Measurements from ENCODE around the gene MYO5B.
"Not testable (repeated sequence)": the region's sequence is repeated elsewhere in the genome, so short reads cannot be mapped to it uniquely, and the experiment has no call there.

Gene MYO5B

DNA sequence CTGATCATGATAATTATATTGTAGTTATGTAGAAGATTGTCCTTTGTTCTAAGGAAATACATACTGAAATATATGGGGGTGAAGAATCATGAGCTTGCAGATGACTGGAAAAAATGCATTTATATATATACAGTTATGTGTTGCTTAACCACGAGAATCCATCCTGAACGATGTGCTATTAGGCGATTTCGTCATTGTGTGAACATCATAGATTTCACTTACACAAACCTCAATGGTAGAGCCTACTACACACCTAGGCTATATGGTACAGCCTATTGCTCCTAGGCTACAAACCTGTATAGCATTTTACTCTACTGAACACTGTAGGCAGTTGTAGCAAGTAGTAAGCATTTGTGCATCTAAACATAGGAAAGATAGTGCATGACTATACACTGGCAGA lies 379.0 kb downstream of the MYO5B start:
- Histone ChIP-seq H3K27ac (ENCODE audit: low read length) (no peak overlapping the region), H3K36me3 (ENCODE audit: control insufficient read depth in 1 of 2, insufficient read depth in 2 of 2, low read length in 2 of 2) (peaks cover 0 to 10% of the 10 kb centered on the region in 2 donors), H3K27me3 (ENCODE audit: low read depth, low read length) (no peaks in the 10 kb centered on the region), H3K4me3 (ENCODE audit: low read depth in 1 of 2, low read length in 2 of 2) (no peak overlapping the region), H3K4me1 (ENCODE audit: control insufficient read depth in 1 of 2, insufficient read depth in 2 of 2, low read length in 2 of 2) (peaks cover 8 to 15% of the 10 kb centered on the region in 2 donors), H3K9me3 (ENCODE audit: control insufficient read depth in 1 of 2, low read length in 2 of 2) (no peaks in the 10 kb centered on the region)

DNA sequence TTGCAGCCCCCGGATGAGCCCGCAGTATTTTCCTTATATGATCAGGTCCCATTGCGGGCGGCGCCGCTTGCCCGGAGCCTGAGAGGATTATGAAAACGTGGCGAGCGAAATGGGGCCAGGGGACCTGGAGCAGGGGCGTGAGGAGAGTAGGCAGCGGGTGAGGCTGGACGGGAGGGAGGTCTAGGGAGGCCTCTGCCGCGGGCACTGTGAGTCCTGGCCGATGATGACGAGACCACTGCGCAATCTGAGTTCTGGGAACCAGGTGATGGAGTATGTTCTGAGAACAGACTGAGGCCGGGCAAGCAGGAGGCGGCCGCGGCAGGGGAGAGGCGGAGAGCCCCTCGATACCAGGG lies 380.8 kb downstream of the MYO5B start:
- peaks cover 0 to 10% of the 10 kb centered on the region in 2 donors for H3K36me3 ChIP-seq (ENCODE audit: control insufficient read depth in 1 of 2, insufficient read depth in 2 of 2, low read length in 2 of 2)
- H3K27ac ChIP-seq (ENCODE audit: low read length) = peak overlapping the region; percentile 98
- H3K4me3 ChIP-seq (ENCODE audit: low read depth in 1 of 2, low read length in 2 of 2) = peak overlapping the region; percentile 87 to 88
- H3K27me3 ChIP-seq (ENCODE audit: low read depth, low read length) = no peaks in the 10 kb centered on the region
- H3K4me1 ChIP-seq (ENCODE audit: control insufficient read depth in 1 of 2, insufficient read depth in 2 of 2, low read length in 2 of 2) = peaks cover 8 to 16% of the 10 kb centered on the region in 2 donors
- H3K9me3 ChIP-seq (ENCODE audit: control insufficient read depth in 1 of 2, low read length in 2 of 2) = no peaks in the 10 kb centered on the region

- Histone ChIP-seq H3K36me3 (ENCODE audit: control insufficient read depth in 1 of 2, insufficient read depth in 2 of 2, low read length in 2 of 2) (peaks cover 0 to 10% of the 10 kb centered on the region in 2 donors), H3K9me3 (ENCODE audit: control insufficient read depth in 1 of 2, low read length in 2 of 2) (no peaks in the 10 kb centered on the region), H3K4me3 (ENCODE audit: low read depth in 1 of 2, low read length in 2 of 2) (peak within 1 kb of the TSS; percentile 87 to 88), H3K4me1 (ENCODE audit: control insufficient read depth in 1 of 2, insufficient read depth in 2 of 2, low read length in 2 of 2) (peaks cover 8 to 16% of the 10 kb centered on the region in 2 donors), H3K27ac (ENCODE audit: low read length) (peak within 1 kb of the TSS; percentile 98), H3K27me3 (ENCODE audit: low read depth, low read length) (no peaks in the 10 kb centered on the region)
These were observed 381.4 kb downstream of the MYO5B start, which contains the start of gene ACAA2 for GRCh38 chr18:49813319-49814146. ACAA2 (minus strand) TSS chr18:49813533; CDS start chr18:49813484, 49 bp downstream.

GRCh38 chr18:49813069-49813318 lies 382.0 kb downstream of the MYO5B start:
- Histone ChIP-seq H3K27ac (ENCODE audit: low read length) (peak overlapping the region; percentile 98), H3K4me1 (ENCODE audit: control insufficient read depth in 1 of 2, insufficient read depth in 2 of 2, low read length in 2 of 2) (peaks cover 8 to 16% of the 10 kb centered on the region in 2 donors), H3K36me3 (ENCODE audit: control insufficient read depth in 1 of 2, insufficient read depth in 2 of 2, low read length in 2 of 2) (peaks cover 0 to 10% of the 10 kb centered on the region in 2 donors), H3K4me3 (ENCODE audit: low read depth in 1 of 2, low read length in 2 of 2) (peak overlapping the region; percentile 87 to 88), H3K9me3 (ENCODE audit: control insufficient read depth in 1 of 2, low read length in 2 of 2) (no peaks in the 10 kb centered on the region), H3K27me3 (ENCODE audit: low read depth, low read length) (no peaks in the 10 kb centered on the region)

GRCh38 chr18:49812286-49813068 lies 382.5 kb downstream of the MYO5B start:
- Histone ChIP-seq H3K4me3 (ENCODE audit: low read depth in 1 of 2, low read length in 2 of 2) (peak overlapping the region; percentile 87 to 88), H3K36me3 (ENCODE audit: control insufficient read depth in 1 of 2, insufficient read depth in 2 of 2, low read length in 2 of 2) (peaks cover 0 to 10% of the 10 kb centered on the region in 2 donors), H3K27me3 (ENCODE audit: low read depth, low read length) (no peaks in the 10 kb centered on the region), H3K27ac (ENCODE audit: low read length) (peak overlapping the region; percentile 98), H3K4me1 (ENCODE audit: control insufficient read depth in 1 of 2, insufficient read depth in 2 of 2, low read length in 2 of 2) (peaks cover 8 to 16% of the 10 kb centered on the region in 2 donors), H3K9me3 (ENCODE audit: control insufficient read depth in 1 of 2, low read length in 2 of 2) (no peaks in the 10 kb centered on the region)

GRCh38 chr18:49811151-49811938 lies 383.6 kb downstream of the MYO5B start:
- H3K4me1 ChIP-seq (ENCODE audit: control insufficient read depth in 1 of 2, insufficient read depth in 2 of 2, low read length in 2 of 2) = peaks cover 8 to 16% of the 10 kb centered on the region in 2 donors
- no peaks in the 10 kb centered on the region for H3K27me3 ChIP-seq (ENCODE audit: low read depth, low read length)
- peak overlapping the region; percentile 3 to 87 for H3K4me3 ChIP-seq (ENCODE audit: low read depth in 1 of 2, low read length in 2 of 2)
- peak overlapping the region; percentile 3 for H3K27ac ChIP-seq (ENCODE audit: low read length)
- H3K36me3 ChIP-seq (ENCODE audit: control insufficient read depth in 1 of 2, insufficient read depth in 2 of 2, low read length in 2 of 2) = peaks cover 0 to 10% of the 10 kb centered on the region in 2 donors
- no peaks in the 10 kb centered on the region for H3K9me3 ChIP-seq (ENCODE audit: control insufficient read depth in 1 of 2, low read length in 2 of 2)

GRCh38 chr18:49808553-49809191 lies 386.3 kb downstream of the MYO5B start:
- peaks cover 8 to 21% of the 10 kb centered on the region in 2 donors for H3K4me1 ChIP-seq (ENCODE audit: control insufficient read depth in 1 of 2, insufficient read depth in 2 of 2, low read length in 2 of 2)
- not testable (repeated sequence) for H3K9me3 ChIP-seq (ENCODE audit: control insufficient read depth in 1 of 2, low read length in 2 of 2); H3K36me3 ChIP-seq (ENCODE audit: control insufficient read depth in 1 of 2, insufficient read depth in 2 of 2, low read length in 2 of 2); H3K27me3 ChIP-seq (ENCODE audit: low read depth, low read length); H3K4me3 ChIP-seq (ENCODE audit: low read depth in 1 of 2, low read length in 2 of 2); H3K27ac ChIP-seq (ENCODE audit: low read length)

DNA sequence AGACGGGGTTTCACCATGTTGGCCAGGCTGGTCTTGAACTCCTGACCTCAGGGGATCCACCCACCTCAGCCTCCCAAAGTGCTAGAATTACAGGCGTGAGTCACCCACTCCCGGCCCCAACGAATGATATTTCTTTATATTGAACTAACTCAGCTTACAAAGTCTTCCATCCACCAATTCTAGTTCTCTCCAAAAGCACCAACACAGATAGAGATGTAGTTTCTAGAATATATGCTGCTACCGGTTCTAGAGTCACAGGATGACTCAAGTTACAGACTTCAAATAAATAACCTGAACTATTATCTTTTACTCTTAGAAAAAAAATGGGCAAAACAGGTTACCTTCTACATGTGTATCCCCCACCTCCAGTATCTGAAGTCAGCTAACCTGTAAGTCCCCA lies 390.9 kb downstream of the MYO5B start:
- no peak overlapping the region for H3K4me3 ChIP-seq (ENCODE audit: low read depth in 1 of 2, low read length in 2 of 2)
- peaks cover 5 to 11% of the 10 kb centered on the region in 2 donors for H3K36me3 ChIP-seq (ENCODE audit: control insufficient read depth in 1 of 2, insufficient read depth in 2 of 2, low read length in 2 of 2)
- H3K9me3 ChIP-seq (ENCODE audit: control insufficient read depth in 1 of 2, low read length in 2 of 2) = no peaks in the 10 kb centered on the region
- H3K4me1 ChIP-seq (ENCODE audit: control insufficient read depth in 1 of 2, insufficient read depth in 2 of 2, low read length in 2 of 2) = peaks cover 0 to 5% of the 10 kb centered on the region in 2 donors
- H3K27ac ChIP-seq (ENCODE audit: low read length) = no peak overlapping the region
- H3K27me3 ChIP-seq (ENCODE audit: low read depth, low read length) = no peaks in the 10 kb centered on the region

DNA sequence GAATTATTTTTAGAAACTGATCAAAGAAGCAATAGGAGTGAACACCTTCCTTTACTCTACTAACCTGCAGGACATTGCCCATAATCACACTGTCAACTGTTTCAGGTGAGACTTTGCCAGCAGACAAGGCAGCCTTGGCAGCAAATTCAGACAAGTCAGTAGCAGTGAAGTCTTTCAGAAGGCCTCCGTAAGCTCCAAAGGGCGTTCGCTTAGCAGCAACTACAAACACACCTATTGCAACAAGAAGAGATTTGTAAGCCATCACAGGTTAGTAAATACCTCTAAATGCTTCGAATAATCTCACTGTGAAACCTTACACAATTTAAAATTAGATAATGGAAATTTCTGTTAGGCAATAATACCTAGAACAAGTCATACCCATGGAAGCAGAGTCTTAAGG lies 392.3 kb downstream of the MYO5B start:
- peaks cover 5 to 11% of the 10 kb centered on the region in 2 donors for H3K36me3 ChIP-seq (ENCODE audit: control insufficient read depth in 1 of 2, insufficient read depth in 2 of 2, low read length in 2 of 2)

GRCh38 chr18:49800491-49800890 lies 394.5 kb downstream of the MYO5B start:
- H3K4me1 ChIP-seq (ENCODE audit: control insufficient read depth in 1 of 2, insufficient read depth in 2 of 2, low read length in 2 of 2); H3K9me3 ChIP-seq (ENCODE audit: control insufficient read depth in 1 of 2, low read length in 2 of 2); H3K27ac ChIP-seq (ENCODE audit: low read length); H3K27me3 ChIP-seq (ENCODE audit: low read depth, low read length); H3K4me3 ChIP-seq (ENCODE audit: low read depth in 1 of 2, low read length in 2 of 2): not testable (repeated sequence)
- peaks cover 14% of the 10 kb centered on the region in 2 donors for H3K36me3 ChIP-seq (ENCODE audit: control insufficient read depth in 1 of 2, insufficient read depth in 2 of 2, low read length in 2 of 2)

More for the DNA sequence above, 392.3 kb downstream of the MYO5B start:
- Histone ChIP-seq H3K27ac (ENCODE audit: low read length) (no peak overlapping the region), H3K27me3 (ENCODE audit: low read depth, low read length) (no peaks in the 10 kb centered on the region), H3K9me3 (ENCODE audit: control insufficient read depth in 1 of 2, low read length in 2 of 2) (no peaks in the 10 kb centered on the region), H3K4me3 (ENCODE audit: low read depth in 1 of 2, low read length in 2 of 2) (no peak overlapping the region), H3K4me1 (ENCODE audit: control insufficient read depth in 1 of 2, insufficient read depth in 2 of 2, low read length in 2 of 2) (peaks cover 0 to 5% of the 10 kb centered on the region in 2 donors)

All from muscle layer of duodenum (tissue), 2 donors.